Esophagus muscularis mucosa (tissue), 4 donors: ENCODE data around the gene IGLL5. TPM values are rescaled to one million over a fixed set of nuclear protein-coding genes. Genes with fewer than 3 reads are reported as not detected.

Experiments
- DNase-seq: peaks from one replicate; pipeline ENCODE4 v3.0.0-alpha.2; 2017; ENCODE audit errors: extremely low spot score
- H3K27ac ChIP-seq, 4 donors: fragments of 200-600 bp; sonication (generic); replicated peaks in 1 of 4; 1 replicate in 3 of 4; 2 replicates in 1 of 4; pipeline ENCODE4 v1.5.1; 2016 to 2019; ENCODE audit warnings: mild to moderate bottlenecking in 1 of 4
- H3K27me3 ChIP-seq, 4 donors: fragments of 200-600 bp; sonication (generic); one replicate each; pipeline versions ENCODE4 v1.5.1 to v1.6.0; 2016 to 2019
- H3K36me3 ChIP-seq, 4 donors: fragments of 200-600 bp; sonication (generic); one replicate each; pipeline ENCODE4 v1.5.1; 2016 to 2019
- H3K4me1 ChIP-seq, 4 donors: fragments of 200-600 bp; sonication (generic); one replicate each; pipeline ENCODE4 v1.5.1; 2016 to 2019
- H3K4me3 ChIP-seq, 4 donors: fragments of 200-600 bp; sonication (generic); 1 replicate in 2 of 4; 2 replicates in 2 of 4; pipeline ENCODE4 v1.5.1; 2016 to 2019; ENCODE audit warnings: mild to moderate bottlenecking in 4 of 4, moderate library complexity in 1 of 4
- H3K9me3 ChIP-seq, 4 donors: fragments of 200-600 bp; sonication (generic); 1 replicate in 3 of 4; 2 replicates in 1 of 4; pipeline ENCODE4 v1.5.1; 2016 to 2019
- EP300 ChIP-seq: sonication (generic); formaldehyde crosslinking; IDR thresholded peaks from one replicate; pipeline ENCODE4 v1.6.1; 2017; ENCODE audit warnings: antibody characterized with exemption
- POLR2A ChIP-seq: fragments of 450-650 bp; IDR thresholded peaks from one replicate; pipeline ENCODE4 v1.6.1; 2017; ENCODE audit warnings: antibody characterized with exemption, moderate library complexity, mild to moderate bottlenecking, low read depth
- POLR2AphosphoS5 ChIP-seq, 2 donors: sonication (generic); formaldehyde crosslinking; IDR thresholded peaks; one replicate each; pipeline ENCODE4 v1.6.1; 2017; ENCODE audit warnings: antibody characterized with exemption in 2 of 2
- WGBS: methylation state at CpG from one replicate; pipeline ENCODE4 v1.1.5; 2018; 5-methylcytosine and 5-hydroxymethylcytosine counted together
- intact Hi-C: fragments of 100-400 bp; cut with DNase I; formaldehyde crosslinking; loops from one replicate; pipeline ENCODE4 v1.15.1; 2023
- total RNA-seq, 4 donors: library from RNA; depleted of rRNA; stranded (reverse); fragments of >200 nt; gene quantifications; one replicate each; pipeline versions ENCODE4 v1.1.0 to v1.2.1, GENCODE V29; 2016
- TF ChIP-seq, protein P1 (sequence below), 3 experiments: fragments of 200-600 bp in 2 of 3; fragments of 450-650 bp in 1 of 3; sonication (generic) in 2 of 3; IDR thresholded peaks; one replicate each; pipeline ENCODE4 v1.5.1; 2017 to 2019; ENCODE audit warnings: antibody characterized with exemption in 3 of 3, mild to moderate bottlenecking in 2 of 3, moderate library complexity in 1 of 3

IGLL5 gene
- total RNA-seq, 4 donors from 2014 or later = 0.39 to 1.3 (median 0.80) TPM; not detected in 1

DNA sequence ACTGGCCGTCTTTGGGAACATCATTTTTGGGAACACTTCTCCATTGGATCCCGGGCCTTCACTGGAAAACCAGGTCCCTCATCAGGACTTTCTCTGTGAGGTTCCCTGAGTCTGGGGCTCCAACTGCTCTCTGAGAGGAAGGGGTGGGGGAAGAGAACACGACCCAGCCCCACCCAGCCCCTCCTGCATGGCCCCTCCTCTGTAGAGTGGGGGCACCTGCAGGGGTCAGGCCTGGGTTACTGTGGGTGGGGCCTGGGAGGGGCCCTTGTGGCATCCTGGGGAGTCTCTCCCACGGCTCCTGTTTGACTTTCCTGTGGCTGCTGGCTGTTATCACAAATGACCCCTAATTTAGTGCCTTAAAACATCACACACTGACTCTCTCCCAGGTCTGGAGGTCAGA lies 36.3 kb downstream of the IGLL5 start:
- Histone ChIP-seq H3K9me3 (no peaks in the 10 kb centered on the region), H3K27ac (no peak overlapping the region), H3K27me3 (peaks cover 0 to 33% (median 0%) of the 10 kb centered on the region in 4 donors), H3K4me1 (peaks cover 0 to 7% (median 2%) of the 10 kb centered on the region in 4 donors), H3K4me3 (no peak overlapping the region), H3K36me3 (no peaks in the 10 kb centered on the region)
- TF ChIP-seq EP300 = no peak
- TF ChIP-seq, protein P1, sequence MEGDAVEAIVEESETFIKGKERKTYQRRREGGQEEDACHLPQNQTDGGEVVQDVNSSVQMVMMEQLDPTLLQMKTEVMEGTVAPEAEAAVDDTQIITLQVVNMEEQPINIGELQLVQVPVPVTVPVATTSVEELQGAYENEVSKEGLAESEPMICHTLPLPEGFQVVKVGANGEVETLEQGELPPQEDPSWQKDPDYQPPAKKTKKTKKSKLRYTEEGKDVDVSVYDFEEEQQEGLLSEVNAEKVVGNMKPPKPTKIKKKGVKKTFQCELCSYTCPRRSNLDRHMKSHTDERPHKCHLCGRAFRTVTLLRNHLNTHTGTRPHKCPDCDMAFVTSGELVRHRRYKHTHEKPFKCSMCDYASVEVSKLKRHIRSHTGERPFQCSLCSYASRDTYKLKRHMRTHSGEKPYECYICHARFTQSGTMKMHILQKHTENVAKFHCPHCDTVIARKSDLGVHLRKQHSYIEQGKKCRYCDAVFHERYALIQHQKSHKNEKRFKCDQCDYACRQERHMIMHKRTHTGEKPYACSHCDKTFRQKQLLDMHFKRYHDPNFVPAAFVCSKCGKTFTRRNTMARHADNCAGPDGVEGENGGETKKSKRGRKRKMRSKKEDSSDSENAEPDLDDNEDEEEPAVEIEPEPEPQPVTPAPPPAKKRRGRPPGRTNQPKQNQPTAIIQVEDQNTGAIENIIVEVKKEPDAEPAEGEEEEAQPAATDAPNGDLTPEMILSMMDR (IDR thresholded peaks at IDR 0.05) = no peak
- no peak for TF ChIP-seq POLR2AphosphoS5 (IDR thresholded peaks at IDR 0.05)
- TF ChIP-seq POLR2A = no peak
- no peak for DNase-seq
- intact Hi-C loops = no loop called here
- WGBS = 94% methylated on average over 2 of the region's 4 CpGs

DNA sequence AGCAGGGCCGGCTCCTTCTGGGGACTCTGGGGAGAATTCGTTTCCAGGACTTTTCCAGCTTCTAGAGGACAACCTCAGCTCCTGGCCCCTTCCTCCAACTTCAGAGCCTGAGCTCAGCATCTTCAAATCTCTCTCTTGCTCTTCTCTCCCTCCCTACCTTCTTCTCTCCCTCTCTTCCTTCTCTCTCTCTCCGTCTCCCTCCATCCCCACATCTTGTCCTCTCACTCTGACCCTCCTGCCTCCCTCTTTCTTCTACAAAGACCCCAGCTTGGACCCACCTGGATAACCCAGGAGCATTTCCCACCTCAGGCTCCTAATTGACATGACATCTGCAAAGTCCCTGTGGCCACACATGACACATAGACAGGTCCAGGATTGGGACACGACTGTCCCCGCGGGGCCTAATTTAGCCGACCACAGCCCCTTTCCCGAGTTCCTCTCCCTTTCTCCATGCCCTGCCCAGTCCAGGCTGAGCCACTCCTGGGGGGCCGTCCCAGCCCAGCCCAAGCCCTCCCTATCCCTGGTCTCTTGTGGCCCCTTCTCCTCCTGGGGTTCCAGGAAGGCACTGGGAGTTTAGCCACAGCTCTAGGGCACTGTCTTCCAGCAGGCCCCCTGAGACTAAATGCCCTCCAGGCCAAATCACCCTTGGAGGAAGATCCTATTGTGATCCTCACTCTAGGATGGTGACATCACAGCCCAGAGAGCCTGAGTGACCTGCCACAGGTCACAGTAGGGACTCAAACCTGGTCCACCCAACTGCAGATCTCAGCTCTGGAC lies 36.9 kb downstream of the IGLL5 start:
- no peaks in the 10 kb centered on the region for H3K36me3 ChIP-seq
- H3K4me1 ChIP-seq = peaks cover 0 to 7% (median 2%) of the 10 kb centered on the region in 4 donors
- DNase-seq = no peak
- no peak overlapping the region for H3K4me3 ChIP-seq
- no peaks in the 10 kb centered on the region for H3K9me3 ChIP-seq
- peaks cover 0 to 35% (median 0%) of the 10 kb centered on the region in 4 donors for H3K27me3 ChIP-seq
- intact Hi-C loops = no loop called here
- no peak overlapping the region for H3K27ac ChIP-seq
- TF ChIP-seq, protein P1 (IDR thresholded peaks at IDR 0.05) = no peak
- TF ChIP-seq POLR2A (no peak), EP300 (no peak), POLR2AphosphoS5 (IDR thresholded peaks at IDR 0.05) (no peak)
- 89% methylated on average over 8 of the region's 9 CpGs for WGBS

DNA sequence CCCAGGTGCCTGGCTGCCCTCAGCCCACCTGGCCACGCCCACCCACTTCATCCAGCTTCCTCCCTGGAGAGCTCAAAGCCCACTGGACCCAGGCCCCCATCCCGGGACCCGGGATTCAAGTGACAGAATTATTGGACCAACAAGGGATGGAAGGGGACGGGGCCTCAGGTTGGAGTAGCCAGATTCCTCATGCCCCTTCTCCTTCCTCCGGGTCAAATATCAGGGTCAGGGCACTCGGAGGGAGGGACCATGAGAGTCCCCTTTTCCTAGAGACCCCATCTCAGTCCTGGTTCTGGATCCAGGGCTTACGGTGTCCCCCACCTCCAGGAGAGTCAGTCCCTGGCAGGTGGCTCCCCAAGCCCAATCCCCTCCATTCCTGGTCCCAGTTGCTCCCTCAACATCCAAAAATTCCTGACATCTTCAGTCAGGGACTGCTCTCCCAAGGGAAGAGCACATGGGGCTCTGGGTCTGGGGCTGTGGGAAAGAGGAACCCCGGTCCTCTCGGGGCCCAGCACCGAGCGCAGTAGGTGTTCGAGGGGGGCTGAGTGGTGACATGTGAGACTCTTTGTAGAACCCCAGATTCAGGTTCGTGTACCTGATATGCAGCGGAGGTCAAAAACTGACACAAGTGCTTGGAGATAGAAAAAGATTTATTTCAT lies 37.7 kb downstream of the IGLL5 start:
- no peaks in the 10 kb centered on the region for H3K9me3 ChIP-seq
- H3K27me3 ChIP-seq = peaks cover 0 to 40% (median 0%) of the 10 kb centered on the region in 4 donors
- TF ChIP-seq, protein P1 (IDR thresholded peaks at IDR 0.05) = no peak
- no peak for TF ChIP-seq EP300
- TF ChIP-seq POLR2A = no peak
- TF ChIP-seq POLR2AphosphoS5 (IDR thresholded peaks at IDR 0.05) = no peak
- H3K4me1 ChIP-seq = peaks cover 0 to 7% (median 2%) of the 10 kb centered on the region in 4 donors
- no peak overlapping the region for H3K4me3 ChIP-seq
- intact Hi-C loops = no loop called here
- H3K27ac ChIP-seq = no peak overlapping the region
- H3K36me3 ChIP-seq = no peaks in the 10 kb centered on the region
- WGBS = 83% methylated on average over 11 of the region's 14 CpGs
- DNase-seq = no peak

DNA sequence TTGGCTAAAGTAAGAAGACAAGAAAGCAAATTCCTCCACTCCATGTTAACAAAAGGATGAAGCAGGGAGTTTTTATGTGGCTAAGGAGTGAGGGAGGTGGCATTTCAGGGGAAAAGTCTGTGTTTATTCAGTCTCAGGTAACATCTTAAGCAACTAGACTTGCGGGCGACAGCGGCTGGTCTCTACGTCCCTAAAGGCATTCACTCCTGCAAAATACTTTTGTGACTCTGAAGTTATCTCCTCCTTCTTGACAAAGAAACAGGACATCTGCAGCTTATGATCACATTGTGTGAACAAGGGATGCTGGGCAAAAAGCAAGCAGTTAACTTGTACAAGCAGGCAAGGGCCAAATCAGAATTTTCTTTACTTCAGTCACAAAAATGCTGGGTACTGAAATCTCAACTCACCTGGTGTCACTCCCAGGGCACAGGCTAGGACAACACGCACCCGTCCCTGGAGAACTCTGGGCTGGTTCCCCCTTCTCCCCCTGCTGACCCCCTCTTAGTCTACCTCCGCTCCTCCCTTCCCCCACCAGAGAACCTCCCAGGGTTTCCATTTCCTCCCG lies 38.3 kb downstream of the IGLL5 start:
- no peak overlapping the region for H3K27ac ChIP-seq
- peaks cover 0 to 7% (median 2%) of the 10 kb centered on the region in 4 donors for H3K4me1 ChIP-seq
- H3K36me3 ChIP-seq = no peaks in the 10 kb centered on the region
- no peak overlapping the region for H3K4me3 ChIP-seq
- peaks cover 0 to 46% (median 0%) of the 10 kb centered on the region in 4 donors for H3K27me3 ChIP-seq
- intact Hi-C loops = no loop called here
- DNase-seq = no peak
- 52% methylated on average over 7 of the region's 8 CpGs for WGBS
- H3K9me3 ChIP-seq = no peaks in the 10 kb centered on the region
- no peak for TF ChIP-seq POLR2AphosphoS5 (IDR thresholded peaks at IDR 0.05)
- TF ChIP-seq, protein P1 (IDR thresholded peaks at IDR 0.05) = no peak
- no peak for TF ChIP-seq POLR2A
